Body of pancreas (tissue), 4 donors: ENCODE data around the gene FXYD2. TPM values are rescaled to one million over a fixed set of nuclear protein-coding genes. Genes with fewer than 3 reads are reported as not detected.
A peak's percentile ranks its signal among the peaks of the same experiment; 100 is the strongest.

ENCODE experiments used
- ATAC-seq: fragments of 150-250 bp; one replicate; pipeline ENCODE4 v1.9.1; 2016
- DNase-seq, 4 donors: peaks; one replicate each; pipeline ENCODE4 v3.0.0-alpha.2; 2019
- H3K27ac ChIP-seq, 4 donors: fragments of 200-600 bp; sonication (generic); 1 replicate in 3 of 4; 2 replicates in 1 of 4; pipeline versions ENCODE4 v1.5.1 to v1.6.1; 2016 to 2019; ENCODE audit warnings: mild to moderate bottlenecking in 1 of 4, mixed read lengths in 1 of 4, moderate library complexity in 1 of 4
- H3K27me3 ChIP-seq, 2 donors: fragments of 200-600 bp; sonication (generic); one replicate each; pipeline ENCODE4 v1.6.0; 2016; ENCODE audit warnings: mild to moderate bottlenecking in 1 of 2
- H3K36me3 ChIP-seq, 2 donors: fragments of 200-600 bp; sonication (generic); replicated peaks in 1 of 2; 2 replicates each; pipeline ENCODE4 v1.5.1; 2016; ENCODE audit warnings: low read depth in 2 of 2; ENCODE audit not compliant: insufficient read depth in 1 of 2
- H3K4me1 ChIP-seq: fragments of 200-600 bp; sonication (generic); one replicate; pipeline ENCODE4 v1.6.0; 2016
- H3K4me3 ChIP-seq, 2 donors: fragments of 200-600 bp; sonication (generic); 1 replicate in 1 of 2; 2 replicates in 1 of 2; pipeline ENCODE4 v1.5.1; 2016 to 2019
- H3K9me3 ChIP-seq, 3 donors: fragments of 200-600 bp; sonication (generic); 1 replicate in 2 of 3; 2 replicates in 1 of 3; pipeline ENCODE4 v1.5.1; 2016
- POLR2A ChIP-seq, 3 donors: fragments of 450-650 bp; IDR thresholded peaks; one replicate each; pipeline ENCODE4 v1.6.1; 2016; ENCODE audit warnings: antibody characterized with exemption in 3 of 3, mild to moderate bottlenecking in 2 of 3
- WGBS, 2 donors: methylation state at CpG; one replicate each; pipeline ENCODE4 v1.1.5; 2017; 5-methylcytosine and 5-hydroxymethylcytosine counted together
- intact Hi-C: fragments of 100-400 bp; cut with DNase I; formaldehyde crosslinking; loops from one replicate; pipeline ENCODE4 v1.15.1; 2023
- total RNA-seq, 2 donors: library from RNA; depleted of rRNA; stranded (reverse); fragments of >200 nt; gene quantifications; one replicate each; pipeline ENCODE4 v1.1.0, GENCODE V29; 2016
- TF ChIP-seq, protein P1 (sequence below), 7 experiments: fragments of 450-650 bp in 4 of 7; fragments of 200-600 bp in 3 of 7; sonication (generic) in 3 of 7; IDR thresholded peaks; one replicate each; pipeline ENCODE4 v1.5.1; 2016 to 2019; ENCODE audit warnings: antibody characterized with exemption in 7 of 7

Gene FXYD2
- total RNA-seq, 2 donors from 2014 or later, result 290 to 396 TPM

DNA sequence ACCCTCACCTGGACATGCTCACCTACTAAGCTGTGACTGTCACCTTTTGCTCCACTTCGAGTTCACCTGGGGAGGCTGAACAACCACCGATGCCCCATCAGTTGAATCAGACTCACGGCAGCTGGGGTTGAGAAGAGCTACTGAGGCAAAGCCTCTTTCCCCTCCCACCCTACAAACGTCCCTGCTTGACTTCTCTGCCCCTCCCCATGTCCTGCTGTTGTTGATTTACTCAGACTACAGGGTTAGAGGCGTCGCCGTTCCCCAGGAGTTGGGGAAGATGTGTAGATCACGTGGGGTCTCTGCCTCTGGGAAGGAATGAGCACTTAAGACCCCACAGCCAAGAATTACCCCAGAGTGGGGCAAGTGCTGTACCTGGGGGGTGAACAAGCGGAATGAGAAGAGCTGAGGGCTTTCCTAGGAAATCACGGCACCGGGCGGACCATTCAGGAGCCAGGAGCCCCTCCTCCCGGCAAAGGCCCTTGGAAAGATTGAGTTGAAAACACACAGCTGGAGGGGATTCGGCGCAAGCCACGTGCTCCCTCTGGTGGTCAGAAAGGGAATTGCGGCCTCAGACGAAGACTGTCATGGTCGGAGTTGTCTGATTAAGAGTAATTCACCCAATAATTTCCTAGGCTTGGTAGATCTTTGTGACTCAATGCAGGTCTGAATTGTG is 7.0 kb downstream of the FXYD2 start:
- peak; percentile 46 for ATAC-seq
- no peaks in the 10 kb centered on the region for H3K9me3 ChIP-seq
- 8 to 12% methylated on average over 19 of the region's 19 CpGs for WGBS, 2 donors
- DNase-seq, result peak; percentile 79 to 84 (median 83)
- H3K36me3 ChIP-seq, result no peaks in the 10 kb centered on the region
- H3K4me3 ChIP-seq, result no peak overlapping the region
- peak overlapping the region; percentile 66 to 88 (median 86) for H3K27ac ChIP-seq
- intact Hi-C loops, result no loop called here
- TF ChIP-seq, protein P1, sequence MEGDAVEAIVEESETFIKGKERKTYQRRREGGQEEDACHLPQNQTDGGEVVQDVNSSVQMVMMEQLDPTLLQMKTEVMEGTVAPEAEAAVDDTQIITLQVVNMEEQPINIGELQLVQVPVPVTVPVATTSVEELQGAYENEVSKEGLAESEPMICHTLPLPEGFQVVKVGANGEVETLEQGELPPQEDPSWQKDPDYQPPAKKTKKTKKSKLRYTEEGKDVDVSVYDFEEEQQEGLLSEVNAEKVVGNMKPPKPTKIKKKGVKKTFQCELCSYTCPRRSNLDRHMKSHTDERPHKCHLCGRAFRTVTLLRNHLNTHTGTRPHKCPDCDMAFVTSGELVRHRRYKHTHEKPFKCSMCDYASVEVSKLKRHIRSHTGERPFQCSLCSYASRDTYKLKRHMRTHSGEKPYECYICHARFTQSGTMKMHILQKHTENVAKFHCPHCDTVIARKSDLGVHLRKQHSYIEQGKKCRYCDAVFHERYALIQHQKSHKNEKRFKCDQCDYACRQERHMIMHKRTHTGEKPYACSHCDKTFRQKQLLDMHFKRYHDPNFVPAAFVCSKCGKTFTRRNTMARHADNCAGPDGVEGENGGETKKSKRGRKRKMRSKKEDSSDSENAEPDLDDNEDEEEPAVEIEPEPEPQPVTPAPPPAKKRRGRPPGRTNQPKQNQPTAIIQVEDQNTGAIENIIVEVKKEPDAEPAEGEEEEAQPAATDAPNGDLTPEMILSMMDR (IDR thresholded peaks at IDR 0.05), result peak; percentile 97 to 100 (median 99)
- TF ChIP-seq POLR2A (IDR thresholded peaks at IDR 0.05), result peak in 1 of 3 donors; percentile 34
- H3K27me3 ChIP-seq, result no peaks in the 10 kb centered on the region
- peaks cover 65% of the 10 kb centered on the region for H3K4me1 ChIP-seq

DNA sequence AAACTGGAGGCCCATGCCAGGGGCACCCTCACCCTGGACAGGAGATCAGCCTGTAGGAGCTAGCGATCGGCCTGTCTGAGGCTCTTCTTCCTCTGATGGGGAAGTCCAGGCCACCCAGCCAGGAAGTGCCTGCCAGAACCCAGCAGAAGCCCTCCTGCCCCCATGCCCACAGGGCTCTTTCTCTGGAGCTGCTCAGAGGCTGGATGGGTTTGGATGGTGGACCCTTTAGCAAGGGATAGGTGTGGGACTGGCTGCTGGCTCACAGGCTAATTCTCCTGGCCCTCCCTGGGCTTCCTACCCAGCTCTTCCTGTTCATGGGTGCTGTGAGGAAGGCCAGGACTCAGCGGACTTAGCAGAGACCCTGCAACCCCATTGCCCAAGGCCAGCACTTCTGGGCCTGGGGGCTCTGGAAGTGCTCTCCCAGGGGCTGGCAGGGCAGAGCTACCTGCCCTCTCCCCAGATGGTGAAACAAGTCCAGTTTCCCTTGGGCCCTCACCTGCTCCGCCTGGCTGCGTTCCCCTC is 7.6 kb downstream of the FXYD2 start:
- peak in 1 of 4 donors; percentile 25 for DNase-seq
- TF ChIP-seq, protein P1 (IDR thresholded peaks at IDR 0.05), result no peak
- TF ChIP-seq POLR2A (IDR thresholded peaks at IDR 0.05), result no peak
- Histone ChIP-seq H3K27me3 (no peaks in the 10 kb centered on the region), H3K27ac (peak overlapping the region; percentile 66 to 88 (median 86)), H3K36me3 (no peaks in the 10 kb centered on the region), H3K9me3 (no peaks in the 10 kb centered on the region), H3K4me3 (no peak overlapping the region), H3K4me1 (peaks cover 65% of the 10 kb centered on the region)
- intact Hi-C loops, result no loop called here
- 60 to 65% methylated on average over 4 to 5 of the region's 5 CpGs for WGBS, 2 donors
- peak; percentile 1 for ATAC-seq

DNA sequence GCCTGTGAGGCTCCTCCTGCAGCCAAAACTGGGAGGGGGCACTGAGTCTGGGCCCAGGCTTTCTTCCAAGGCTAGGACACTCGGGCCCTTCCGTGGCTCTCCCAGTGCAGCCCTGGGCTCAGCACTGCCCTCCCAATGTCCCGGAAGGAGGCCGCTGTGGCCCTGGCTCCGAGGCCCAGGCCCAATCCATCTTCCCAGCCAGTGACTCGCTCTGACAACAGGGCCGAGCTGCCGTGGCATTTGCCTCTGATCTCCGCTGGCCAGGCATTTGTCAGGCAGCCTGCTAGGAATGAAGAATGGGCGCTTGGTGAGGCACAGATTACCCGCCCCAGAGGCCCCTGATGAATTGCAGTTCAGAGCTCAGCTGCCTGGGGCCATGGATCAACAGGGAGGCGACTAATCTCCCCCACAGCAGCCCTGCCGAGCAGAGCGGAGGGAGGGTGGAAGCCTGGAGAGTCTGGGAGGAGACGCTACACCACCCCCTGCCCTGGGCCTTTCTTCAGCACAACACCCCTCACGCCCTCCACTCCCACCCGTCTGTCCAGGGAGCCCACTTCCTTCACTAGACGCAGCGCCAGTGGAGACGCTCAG is 8.3 kb downstream of the FXYD2 start:
- DNase-seq (peak; percentile 63 to 83 (median 78)), ATAC-seq (peak; percentile 59)
- TF ChIP-seq, protein P1 (IDR thresholded peaks at IDR 0.05), result no peak
- TF ChIP-seq POLR2A (IDR thresholded peaks at IDR 0.05), result peak in 2 of 3 donors; percentile 34 to 42
- H3K27me3 ChIP-seq, result no peaks in the 10 kb centered on the region
- 60 to 62% methylated on average over 2 to 20 of the region's 20 CpGs for WGBS, 2 donors
- no peaks in the 10 kb centered on the region for H3K9me3 ChIP-seq
- intact Hi-C loops, result no loop called here
- H3K36me3 ChIP-seq, result no peaks in the 10 kb centered on the region
- H3K27ac ChIP-seq, result peak overlapping the region; percentile 66 to 88 (median 86)
- no peak overlapping the region for H3K4me3 ChIP-seq
- peaks cover 65% of the 10 kb centered on the region for H3K4me1 ChIP-seq

DNA sequence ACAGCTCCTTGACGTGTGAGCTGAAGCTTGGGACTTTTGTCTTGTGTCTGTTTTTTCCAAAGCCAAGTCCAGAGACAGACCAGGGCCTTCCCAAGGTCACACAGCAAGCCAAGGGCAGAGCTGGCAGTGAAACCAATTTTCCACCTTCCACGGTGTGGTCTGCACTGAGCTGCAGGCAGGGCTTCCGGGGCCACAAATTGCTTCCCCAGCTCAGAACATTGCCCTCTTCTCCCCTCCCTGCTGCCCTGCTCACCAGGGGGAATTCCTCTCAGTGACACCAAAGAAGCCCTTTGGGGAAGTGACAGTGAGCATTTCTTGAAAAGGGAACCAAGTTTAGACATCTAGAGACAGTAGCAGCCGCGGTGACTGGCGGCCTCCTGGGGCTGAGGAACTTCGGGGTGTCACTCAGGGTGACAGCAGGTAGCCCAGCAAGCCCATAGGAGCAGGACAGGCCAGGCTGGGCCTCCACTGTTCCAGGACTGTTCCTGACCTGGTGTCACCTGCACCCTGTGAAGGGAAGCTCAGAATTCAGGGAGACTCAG is 9.2 kb downstream of the FXYD2 start:
- Histone ChIP-seq H3K4me3 (no peak overlapping the region), H3K27me3 (no peaks in the 10 kb centered on the region), H3K4me1 (peaks cover 63% of the 10 kb centered on the region), H3K27ac (peak overlapping the region; percentile 58 to 88 (median 86)), H3K9me3 (no peaks in the 10 kb centered on the region), H3K36me3 (no peaks in the 10 kb centered on the region)
- TF ChIP-seq, protein P1 (IDR thresholded peaks at IDR 0.05), result no peak
- TF ChIP-seq POLR2A (IDR thresholded peaks at IDR 0.05), result no peak
- 8 to 29% methylated on average over 1 to 7 of the region's 7 CpGs for WGBS, 2 donors
- intact Hi-C loops, result no loop called here
- ATAC-seq, result peak; percentile 16
- DNase-seq, result peak in 3 of 4 donors; percentile 40 to 66 (median 47)
